GF-D8 (cell line): ENCODE results near the gene ROCK2.
A peak's percentile ranks its signal among the peaks of the same experiment; 100 is the strongest.

Source experiments
- DNase-seq: peaks from one replicate; lab custom pipeline; 2025; lab: John Stamatoyannopoulos, UW

ROCK2 gene

DNA sequence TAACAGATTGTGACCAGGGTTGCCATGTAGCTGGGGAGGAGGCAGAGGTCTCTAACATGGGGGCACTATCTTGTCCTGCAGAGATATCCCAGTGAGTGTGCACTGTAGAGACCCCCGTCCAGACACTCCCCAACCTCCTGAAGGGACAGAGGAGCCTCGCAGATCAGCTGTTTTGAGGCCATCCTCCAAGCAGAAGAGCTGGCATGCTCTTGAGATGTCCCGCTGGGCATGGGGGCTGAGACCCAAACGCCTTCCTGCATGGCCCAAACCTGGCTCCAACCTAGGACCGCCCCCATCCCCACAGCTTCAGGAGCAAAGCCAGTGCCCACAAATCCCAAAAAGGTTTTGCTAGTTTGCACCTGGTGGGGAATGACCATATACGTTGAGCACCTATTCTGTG, 191.8 kb downstream of the ROCK2 start:
- DNase-seq, result no peak

GRCh38 chr2:11147263-11147662, 197.2 kb downstream of the ROCK2 start:
- DNase-seq, result no peak

- no peak for DNase-seq
These were observed 198.4 kb downstream of the ROCK2 start for GRCh38 chr2:11146076-11146475.

DNA sequence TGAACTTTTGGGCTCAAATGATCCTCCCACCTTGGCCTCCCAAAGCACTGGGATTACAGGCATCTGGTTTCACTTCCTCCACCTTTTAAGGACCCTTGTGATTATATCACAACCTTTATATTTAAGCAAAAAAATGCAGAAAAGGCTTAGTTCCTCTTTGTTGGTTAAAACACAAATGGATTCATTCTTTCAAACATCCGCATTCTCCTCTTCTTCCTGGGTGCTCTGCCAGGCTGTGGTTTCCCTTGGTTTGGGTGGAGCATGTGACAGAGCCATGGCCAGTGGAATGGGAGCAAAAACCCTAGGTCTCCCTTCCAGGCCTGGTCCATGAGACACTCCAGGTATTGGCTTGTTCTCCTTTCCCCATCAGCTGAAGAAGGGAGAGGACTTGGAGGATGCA, 199.1 kb downstream of the ROCK2 start:
- DNase-seq, result peak; percentile 9

DNA sequence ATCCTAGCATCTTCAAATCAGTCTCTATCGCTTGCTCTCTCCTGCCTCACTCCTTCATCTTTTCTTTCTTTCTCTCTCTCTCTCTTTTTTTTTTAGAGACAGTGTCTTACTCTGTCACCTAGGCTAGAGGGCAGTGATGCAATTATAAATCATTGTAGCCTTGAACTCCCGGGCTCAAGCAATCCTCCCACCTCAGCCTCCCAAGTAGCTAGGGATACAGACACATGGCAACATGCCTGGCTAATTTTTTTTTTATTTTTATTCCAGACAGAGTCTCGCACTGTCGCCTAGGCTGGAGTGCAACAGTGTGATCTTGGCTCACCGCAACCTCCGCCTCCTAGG, 199.7 kb downstream of the ROCK2 start:
- no peak for DNase-seq

DNA sequence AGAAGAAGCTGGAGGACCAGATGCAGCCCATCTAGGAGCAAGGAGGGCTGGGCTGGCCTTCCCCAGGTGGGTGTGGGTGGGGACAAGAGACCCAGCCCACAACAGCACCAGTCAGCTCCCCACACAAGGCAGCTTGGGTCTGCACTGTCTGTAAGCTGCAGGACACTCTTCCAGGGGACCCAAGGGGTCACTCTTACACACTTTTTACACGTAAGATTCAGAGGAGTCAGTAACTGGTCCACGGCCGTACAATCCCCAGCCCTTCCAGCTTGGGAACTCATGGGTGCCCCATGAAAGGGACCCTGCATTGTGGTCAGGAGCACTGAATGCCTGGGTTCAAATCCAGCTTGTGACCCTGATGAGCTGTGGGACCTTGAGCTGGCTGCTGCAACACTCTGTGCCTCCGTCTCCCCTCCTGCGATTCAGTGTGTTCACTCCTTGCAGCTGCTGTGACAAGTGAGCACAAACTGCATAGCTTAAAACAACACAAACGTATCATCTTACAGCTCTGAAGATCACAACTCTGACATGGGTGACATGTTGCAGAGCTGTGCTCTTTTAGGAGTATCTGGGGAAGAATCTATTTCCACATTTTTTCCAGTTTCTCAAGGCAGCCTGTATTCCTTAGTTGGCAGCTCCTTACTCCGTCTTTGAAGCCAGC, 200.2 kb downstream of the ROCK2 start:
- no peak for DNase-seq

DNA sequence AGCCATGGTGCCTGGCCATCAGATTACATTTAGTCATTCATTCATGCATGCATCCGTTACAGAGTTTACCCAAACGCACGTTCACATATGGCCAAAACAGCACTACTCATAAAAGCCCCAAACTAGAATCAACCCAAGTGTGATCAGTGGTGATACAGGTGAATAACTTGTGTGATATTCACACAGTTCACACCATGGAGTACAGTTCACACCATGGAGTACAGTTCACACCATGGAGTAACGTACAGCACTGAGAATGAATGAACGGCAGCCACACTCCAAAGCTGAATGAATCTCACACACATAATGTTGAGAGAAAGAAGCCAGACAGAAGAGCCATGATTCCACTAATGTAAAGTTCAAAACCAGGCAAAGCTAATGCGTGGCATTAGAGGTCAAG, 201.4 kb downstream of the ROCK2 start:
- no peak for DNase-seq

- DNase-seq, result no peak
These were observed 202.1 kb downstream of the ROCK2 start for GRCh38 chr2:11142330-11142729.

DNA sequence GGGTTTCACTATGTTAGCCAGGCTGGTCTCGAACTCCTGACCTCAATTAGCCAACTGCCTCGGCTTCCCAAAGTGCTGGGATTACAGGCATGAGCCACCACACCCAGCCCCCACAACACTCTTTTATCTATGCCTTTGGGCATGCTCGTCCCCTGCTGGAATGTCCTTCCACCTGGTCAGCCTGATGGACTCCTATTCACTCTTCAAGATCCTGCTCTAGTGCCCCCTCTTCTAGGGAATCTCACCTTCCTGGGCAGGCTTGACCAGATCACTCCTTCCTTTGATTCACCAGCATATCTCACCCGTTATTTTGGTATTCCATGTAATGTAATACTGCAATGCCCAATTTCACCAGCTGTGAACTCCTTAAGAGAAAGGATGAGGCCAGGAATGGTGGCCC, 203.1 kb downstream of the ROCK2 start:
- no peak for DNase-seq

DNA sequence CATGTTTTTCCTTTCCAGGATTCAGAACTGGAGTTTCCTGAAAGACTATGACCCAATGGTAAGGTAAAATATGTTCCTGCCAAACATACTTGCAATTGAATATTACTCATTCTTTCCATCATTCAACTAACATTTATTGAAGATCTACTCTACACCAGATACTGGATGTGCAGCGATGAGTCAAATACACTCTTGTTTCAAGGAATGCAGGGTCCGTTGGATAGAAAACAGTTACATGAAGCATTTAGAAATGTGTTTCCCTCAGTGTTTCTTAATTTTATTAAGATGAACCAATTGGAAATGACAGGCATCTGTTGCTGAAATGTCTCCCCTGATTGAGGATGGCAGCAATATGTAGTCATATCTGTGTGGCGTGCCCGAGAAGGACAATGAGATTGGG, 203.9 kb downstream of the ROCK2 start:
- DNase-seq, result no peak

- DNase-seq, result no peak
These were observed 210.1 kb downstream of the ROCK2 start for GRCh38 chr2:11134349-11134748.

GRCh38 chr2:11133936-11134320, 210.5 kb downstream of the ROCK2 start:
- DNase-seq, result no peak

DNA sequence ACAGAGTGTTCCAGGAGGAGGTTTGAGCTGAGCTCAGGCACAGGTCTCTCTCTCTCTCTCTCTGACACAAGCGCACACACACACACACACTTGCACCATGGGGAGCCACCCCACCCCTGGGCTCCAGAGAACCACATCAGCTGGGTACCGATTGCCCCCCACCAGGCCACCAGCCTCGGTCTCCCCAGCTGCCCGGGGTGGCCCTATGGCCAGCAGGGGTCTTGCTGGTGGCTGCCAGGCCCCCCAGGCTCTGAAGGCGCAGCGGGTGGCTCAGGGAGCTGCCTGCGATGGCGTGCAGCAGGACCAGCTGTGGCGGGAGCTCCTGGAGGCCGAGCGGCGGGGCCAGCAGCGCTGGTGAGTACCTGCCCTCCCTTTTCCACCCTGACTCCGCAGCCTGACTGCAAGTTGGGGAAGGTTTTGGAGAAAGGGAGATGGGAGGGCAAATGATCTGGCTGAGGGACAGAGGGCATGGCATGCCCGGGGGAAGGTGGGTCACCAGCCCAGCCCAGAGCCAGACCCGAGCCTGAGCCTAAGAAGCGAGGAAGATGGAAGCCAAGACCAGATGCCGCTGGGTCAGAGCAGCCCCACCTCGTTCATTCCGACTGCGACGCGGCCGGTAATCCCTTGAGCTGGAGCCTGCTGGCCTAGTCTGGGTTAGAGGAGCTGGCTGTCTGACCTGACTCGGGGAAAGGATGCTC, 211.0 kb downstream of the ROCK2 start:
- no peak for DNase-seq

DNA sequence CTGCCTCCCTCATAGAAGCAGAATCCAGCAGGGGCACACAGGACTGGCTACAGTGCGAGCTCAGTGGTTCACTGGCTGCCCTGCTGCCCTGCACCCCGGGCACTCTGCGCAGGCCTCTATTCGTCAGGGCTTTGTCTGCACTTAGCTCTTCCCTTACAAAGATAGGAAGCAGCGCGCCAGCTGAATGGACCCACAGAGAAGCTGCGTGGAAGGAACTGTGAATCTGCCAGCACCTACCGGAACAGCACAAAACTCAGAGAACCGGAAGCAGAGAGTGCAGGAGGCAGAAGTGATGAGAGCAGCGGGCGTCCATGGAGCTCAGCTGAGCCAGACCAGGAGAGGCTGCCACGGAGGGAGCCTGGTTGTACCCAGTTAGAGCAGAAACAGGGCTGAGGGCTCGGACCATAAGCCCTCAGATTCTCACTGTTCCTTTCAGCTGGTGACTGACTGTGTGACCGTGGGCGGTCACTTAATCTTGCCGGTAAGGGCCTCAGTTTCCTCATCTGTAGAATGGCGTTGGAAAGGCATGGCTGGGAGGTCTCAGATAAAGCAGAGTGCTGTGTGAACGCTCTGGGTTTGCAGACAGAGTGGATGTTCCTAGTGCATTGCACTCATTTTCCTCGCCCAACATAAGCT, 212.3 kb downstream of the ROCK2 start:
- DNase-seq, result no peak

- DNase-seq, result no peak
These were observed 213.1 kb downstream of the ROCK2 start for GRCh38 chr2:11131166-11131920.
